DOHH2 (cell line): Measurements from ENCODE around the gene CMIP.

Source experiments
- H3F3A ChIP-seq: fragments of 200-600 bp; sonication (generic), shearing (Covaris generic); 2 replicates; pipeline ENCODE4 v1.6.0; 2016; ENCODE audit warnings: antibody characterized with exemption, mild to moderate bottlenecking; ENCODE audit not compliant: control insufficient read depth, insufficient read depth
- H3K27ac ChIP-seq: fragments of 200-600 bp; sonication (generic); 2 replicates; pipeline ENCODE4 v1.5.1; 2014; ENCODE audit warnings: low read depth, mild to moderate bottlenecking, low read length, moderate library complexity
- H3K27me3 ChIP-seq: fragments of 200-600 bp; sonication (generic); 2 replicates; pipeline ENCODE4 v1.6.1; 2014; ENCODE audit warnings: mild to moderate bottlenecking, low read length, mixed read lengths; ENCODE audit not compliant: control insufficient read depth
- H3K36me3 ChIP-seq: fragments of 200-600 bp; sonication (generic); 2 replicates; pipeline ENCODE4 v1.6.1; 2014; ENCODE audit warnings: mild to moderate bottlenecking, low read length, moderate library complexity, mixed read lengths; ENCODE audit not compliant: control insufficient read depth
- H3K4me1 ChIP-seq: fragments of 200-600 bp; sonication (generic); 2 replicates; pipeline ENCODE4 v1.6.1; 2014; ENCODE audit warnings: mild to moderate bottlenecking, low read length, mixed read lengths; ENCODE audit not compliant: control insufficient read depth
- H3K4me2 ChIP-seq: fragments of 200-600 bp; sonication (generic); 2 replicates; pipeline ENCODE4 v1.6.0; 2014; ENCODE audit warnings: mild to moderate bottlenecking, low read length, moderate library complexity
- H3K4me3 ChIP-seq: fragments of 200-600 bp; sonication (generic); 2 replicates; pipeline ENCODE4 v1.5.1; 2014; ENCODE audit warnings: mild to moderate bottlenecking, low read length, mixed read lengths
- H3K79me2 ChIP-seq: fragments of 200-600 bp; sonication (generic); 2 replicates; pipeline ENCODE4 v1.6.1; 2014; ENCODE audit warnings: mild to moderate bottlenecking, low read length, mixed read lengths; ENCODE audit not compliant: control insufficient read depth
- H3K9me2 ChIP-seq: fragments of 200-600 bp; sonication (generic); replicated peaks from 2 replicates; pipeline ENCODE4 v1.6.1; 2014; ENCODE audit warnings: mild to moderate bottlenecking, low read length, mixed read lengths; ENCODE audit not compliant: control insufficient read depth
- H3K9me3 ChIP-seq: fragments of 200-600 bp; sonication (generic); 2 replicates; pipeline ENCODE4 v1.6.1; 2014; ENCODE audit warnings: antibody characterized with exemption, low read length, mixed read lengths; ENCODE audit not compliant: control insufficient read depth, insufficient read depth
- H4K20me1 ChIP-seq: fragments of 200-600 bp; sonication (generic); 2 replicates; pipeline ENCODE4 v1.6.0; 2014; ENCODE audit warnings: low read depth, mild to moderate bottlenecking, antibody characterized with exemption, low read length, moderate library complexity; ENCODE audit not compliant: control insufficient read depth, insufficient read depth
- CTCF ChIP-seq: fragments of 200-600 bp; sonication (generic); IDR thresholded peaks from one replicate; pipeline ENCODE4 v1.5.1; 2014; ENCODE audit warnings: antibody characterized with exemption, mild to moderate bottlenecking, low read depth, low read length; ENCODE audit not compliant: poor library complexity, severe bottlenecking
- EZH2phosphoT487 ChIP-seq: fragments of 200-600 bp; sonication (generic); IDR thresholded peaks from 2 replicates; pipeline ENCODE4 v1.6.1; 2017; ENCODE audit warnings: borderline replicate concordance, mild to moderate bottlenecking, antibody characterized with exemption, low read length, moderate library complexity, mixed read lengths

The CMIP gene

GRCh38 chr16:81718637-81719036 is 274.0 kb downstream of the CMIP start:
- peaks cover 7% of the 10 kb centered on the region for H3K27me3 ChIP-seq
- peak overlapping the region; percentile 5; the same call in 1 of the 2 replicates for H3K4me3 ChIP-seq
- peak overlapping the region; percentile 39 for H3K27ac ChIP-seq
- no peaks in the 10 kb centered on the region for H3K9me2 ChIP-seq
- 0 out of 2 replicates have a peak, but pooled peaks cover 3% of the 10 kb centered on the region for H3F3A ChIP-seq
- H3K79me2 ChIP-seq: no peaks in the 10 kb centered on the region
- TF ChIP-seq CTCF (no peak), EZH2phosphoT487 (no peak)
- peak overlapping the region; percentile 33 for H3K4me2 ChIP-seq
- H3K9me3 ChIP-seq: peaks cover 12% of the 10 kb centered on the region; the same call in 1 of the 2 replicates
- H3K4me1 ChIP-seq: peaks cover 49% of the 10 kb centered on the region
- no peaks in the 10 kb centered on the region for H3K36me3 ChIP-seq
- H4K20me1 ChIP-seq: no peaks in the 10 kb centered on the region

- no peaks in the 10 kb centered on the region for H3K36me3 ChIP-seq
- no peak for TF ChIP-seq EZH2phosphoT487
- TF ChIP-seq CTCF: no peak
- no peak overlapping the region for H3K4me3 ChIP-seq
- H3K79me2 ChIP-seq: no peaks in the 10 kb centered on the region
- H3K4me2 ChIP-seq: no peak overlapping the region
- peaks cover 38% of the 10 kb centered on the region for H3K4me1 ChIP-seq
- H3K9me3 ChIP-seq: peaks cover 12% of the 10 kb centered on the region; the same call in 1 of the 2 replicates
- H3K27me3 ChIP-seq: peaks cover 7% of the 10 kb centered on the region
- H3K9me2 ChIP-seq: no peaks in the 10 kb centered on the region
- H3F3A ChIP-seq: 0 out of 2 replicates have a peak, but pooled peaks cover 3% of the 10 kb centered on the region
- H3K27ac ChIP-seq: no peak overlapping the region
- no peaks in the 10 kb centered on the region for H4K20me1 ChIP-seq
Observed at GRCh38 chr16:81719993-81720392, 275.4 kb downstream of the CMIP start.

- no peak overlapping the region for H3K4me3 ChIP-seq
- H3K27ac ChIP-seq: no peak overlapping the region
- no peaks in the 10 kb centered on the region for H3K9me2 ChIP-seq
- no peak for TF ChIP-seq CTCF
- peaks cover 12% of the 10 kb centered on the region; the same call in 1 of the 2 replicates for H3K9me3 ChIP-seq
- no peaks in the 10 kb centered on the region for H3K79me2 ChIP-seq
- 0 out of 2 replicates have a peak, but pooled peaks cover 1% of the 10 kb centered on the region for H3F3A ChIP-seq
- no peaks in the 10 kb centered on the region for H4K20me1 ChIP-seq
- H3K36me3 ChIP-seq: no peaks in the 10 kb centered on the region
- peaks cover 4% of the 10 kb centered on the region; the same call in 1 of the 2 replicates for H3K27me3 ChIP-seq
- no peak overlapping the region for H3K4me2 ChIP-seq
- peaks cover 26% of the 10 kb centered on the region for H3K4me1 ChIP-seq
Observed at GRCh38 chr16:81720973-81721906, 276.6 kb downstream of the CMIP start.
